SK-N-SH (cell line): ENCODE results near the gene KLHL8. TPM values are rescaled to one million over a fixed set of nuclear protein-coding genes. Genes with fewer than 3 reads are reported as not detected.

ENCODE experiments used
- CTCF ChIA-PET: fragments of 300-600, 350-600 bp; formaldehyde crosslinking; extraction: SDS; loops from one replicate; lab custom pipeline; 2021; lab: Yijun Ruan, JAX
- POLR2A ChIA-PET: fragments of 350-600 bp; sonication (Branson Sonifier 250); formaldehyde crosslinking; extraction: SDS; loops from one replicate; lab custom pipeline; 2020; ENCODE audit warnings: antibody characterized with exemption, inconsistent platforms; lab: Yijun Ruan, JAX
- DNase-seq: peaks from one replicate; pipeline ENCODE4 v3.0.0; 2012
- H2AFZ ChIP-seq: fragments of 200-600 bp; sonication (generic); 2 replicates; pipeline ENCODE4 v1.8.1; 2016; ENCODE audit warnings: antibody characterized with exemption, mild to moderate bottlenecking, low read depth
- H3F3A ChIP-seq: fragments of 200-600 bp; sonication (generic); replicated peaks from 2 replicates; pipeline ENCODE3; 2016; ENCODE audit warnings: antibody characterized with exemption, mild to moderate bottlenecking; ENCODE audit not compliant: insufficient read depth
- H3K27ac ChIP-seq, 2 experiments: fragments of 200-500 bp in 1 of 2; fragments of 200-600 bp in 1 of 2; sonication (Bioruptor generic) in 1 of 2; sonication (generic), shearing (Covaris generic) in 1 of 2; 2 replicates each; pipeline versions ENCODE4 v1.5.1 to v1.6.1; 2014 to 2016; ENCODE audit warnings: low read depth in 2 of 2, inconsistent platforms in 1 of 2, low read length in 1 of 2, mild to moderate bottlenecking in 1 of 2, mixed read lengths in 1 of 2
- H3K27me3 ChIP-seq: fragments of 200-600 bp; sonication (generic), shearing (Covaris generic); 2 replicates; pipeline ENCODE4 v1.6.1; 2016; ENCODE audit warnings: mixed run types; ENCODE audit not compliant: insufficient read depth
- H3K36me3 ChIP-seq, 2 experiments: fragments of 200-500 bp in 1 of 2; fragments of 200-600 bp in 1 of 2; sonication (Bioruptor generic) in 1 of 2; sonication (generic) in 1 of 2; replicated peaks in 1 of 2; 2 replicates each; pipeline versions ENCODE3 to v1.5.1; 2014 to 2016; ENCODE audit warnings: low read length in 1 of 2, mild to moderate bottlenecking in 1 of 2; ENCODE audit not compliant: insufficient read depth in 2 of 2, control insufficient read depth in 1 of 2
- H3K4me1 ChIP-seq, 2 experiments: fragments of 200-500 bp in 1 of 2; fragments of 200-600 bp in 1 of 2; sonication (Bioruptor generic) in 1 of 2; sonication (generic), shearing (Covaris generic) in 1 of 2; 2 replicates each; pipeline versions ENCODE4 v1.5.1 to v1.6.1; 2014 to 2016; ENCODE audit warnings: low read depth in 1 of 2, low read length in 1 of 2, mixed run types in 1 of 2; ENCODE audit not compliant: insufficient read depth in 2 of 2, control insufficient read depth in 1 of 2
- H3K4me2 ChIP-seq: fragments of 200-600 bp; sonication (generic), shearing (Covaris generic); 2 replicates; pipeline ENCODE4 v1.6.1; 2017; ENCODE audit warnings: mixed run types
- H3K4me3 ChIP-seq, 2 experiments: fragments of 200-500 bp in 1 of 2; fragments of 200-600 bp in 1 of 2; sonication (Bioruptor generic) in 1 of 2; sonication (generic), shearing (Covaris generic) in 1 of 2; 2 replicates each; pipeline versions ENCODE4 v1.5.1 to v1.8.1; 2014 to 2016; ENCODE audit warnings: low read depth in 2 of 2, inconsistent platforms in 1 of 2, low read length in 1 of 2, mild to moderate bottlenecking in 1 of 2, mixed read lengths in 1 of 2, moderate library complexity in 1 of 2
- H3K79me2 ChIP-seq: fragments of 200-600 bp; sonication (generic); 2 replicates; pipeline ENCODE4 v1.8.1; 2017; ENCODE audit warnings: mild to moderate bottlenecking; ENCODE audit not compliant: insufficient read depth
- H3K9ac ChIP-seq: fragments of 200-600 bp; sonication (generic); 2 replicates; pipeline ENCODE4 v1.6.1; 2017; ENCODE audit warnings: mixed run types
- H3K9me2 ChIP-seq: fragments of 200-600 bp; sonication (generic); 2 replicates; pipeline ENCODE4 v1.6.1; 2017; ENCODE audit warnings: mixed run types
- H3K9me3 ChIP-seq: fragments of 200-600 bp; sonication (generic); 2 replicates; pipeline ENCODE4 v1.6.1; 2017; ENCODE audit warnings: mixed run types, mild to moderate bottlenecking, moderate library complexity
- H4K20me1 ChIP-seq: fragments of 200-600 bp; sonication (generic); 2 replicates; pipeline ENCODE4 v1.6.1; 2017; ENCODE audit warnings: mild to moderate bottlenecking, mixed run types; ENCODE audit not compliant: insufficient read depth
- CHD2 ChIP-seq: fragments of 150-350 bp; IDR thresholded peaks from 2 replicates; pipeline ENCODE4 v1.6.1; 2018; ENCODE audit warnings: low read length; ENCODE audit not compliant: partially characterized antibody
- CTCF ChIP-seq: fragments of 200-600 bp; sonication (generic); IDR thresholded peaks from 2 replicates; pipeline ENCODE4 v1.6.1; 2017; ENCODE audit warnings: antibody characterized with exemption, mild to moderate bottlenecking, moderate library complexity
- EP300 ChIP-seq, 2 experiments: IDR thresholded peaks; 2 replicates each; pipeline versions ENCODE4 v1.4.0 to v1.6.1; 2012; ENCODE audit warnings: borderline replicate concordance in 1 of 2, low read depth in 1 of 2, low read length in 1 of 2
- JUND ChIP-seq: IDR thresholded peaks from 2 replicates; pipeline ENCODE4 v1.4.0; 2012
- NFIC ChIP-seq: IDR thresholded peaks from 2 replicates; pipeline ENCODE4 v1.4.0; 2012; ENCODE audit warnings: borderline replicate concordance
- RAD21 ChIP-seq: IDR thresholded peaks from 2 replicates; pipeline ENCODE4 v1.6.1; 2012; ENCODE audit warnings: mild to moderate bottlenecking, low read length
- RCOR1 ChIP-seq: fragments of 150-350 bp; IDR thresholded peaks from 2 replicates; pipeline ENCODE4 v1.6.1; 2017; ENCODE audit warnings: antibody characterized with exemption, low read length
- RFX5 ChIP-seq: IDR thresholded peaks from 2 replicates; pipeline ENCODE4 v1.6.1; 2012; ENCODE audit warnings: mild to moderate bottlenecking, improper control_type of control experiment, low read length
- SMC3 ChIP-seq: IDR thresholded peaks from 2 replicates; pipeline ENCODE4 v1.6.1; 2012; ENCODE audit warnings: low read depth, low read length, improper control_type of control experiment
- TEAD4 ChIP-seq: IDR thresholded peaks from 2 replicates; pipeline ENCODE4 v1.4.0; 2012; ENCODE audit warnings: mild to moderate bottlenecking, borderline replicate concordance; ENCODE audit not compliant: insufficient read depth
- YY1 ChIP-seq: IDR thresholded peaks from 2 replicates; pipeline ENCODE4 v1.4.0; 2012; ENCODE audit warnings: low read depth, mild to moderate bottlenecking
- ZBTB33 ChIP-seq: IDR thresholded peaks from 2 replicates; pipeline ENCODE4 v1.4.0; 2012; ENCODE audit warnings: low read depth, borderline replicate concordance
- WGBS: methylation state at CpG from one replicate; pipeline ENCODE4 v1.1.6; 2017; ENCODE audit warnings: low lambda C conversion rate; 5-methylcytosine and 5-hydroxymethylcytosine counted together
- polyA plus RNA-seq, 3 experiments: library from polyadenylated mRNA; depleted of rRNA; stranded (reverse); fragments of >200 nt; gene quantifications; 2 replicates each; pipeline ENCODE4 v1.2.3, GENCODE V29; 2012
- TF ChIP-seq, protein P1 (sequence below): IDR thresholded peaks from 2 replicates; pipeline ENCODE4 v1.4.0; 2012; ENCODE audit warnings: low read depth

Gene KLHL8
- polyA plus RNA-seq, 1 of the 3 experiments (the other 2 are of a cell fraction) = 2.4 TPM

DNA sequence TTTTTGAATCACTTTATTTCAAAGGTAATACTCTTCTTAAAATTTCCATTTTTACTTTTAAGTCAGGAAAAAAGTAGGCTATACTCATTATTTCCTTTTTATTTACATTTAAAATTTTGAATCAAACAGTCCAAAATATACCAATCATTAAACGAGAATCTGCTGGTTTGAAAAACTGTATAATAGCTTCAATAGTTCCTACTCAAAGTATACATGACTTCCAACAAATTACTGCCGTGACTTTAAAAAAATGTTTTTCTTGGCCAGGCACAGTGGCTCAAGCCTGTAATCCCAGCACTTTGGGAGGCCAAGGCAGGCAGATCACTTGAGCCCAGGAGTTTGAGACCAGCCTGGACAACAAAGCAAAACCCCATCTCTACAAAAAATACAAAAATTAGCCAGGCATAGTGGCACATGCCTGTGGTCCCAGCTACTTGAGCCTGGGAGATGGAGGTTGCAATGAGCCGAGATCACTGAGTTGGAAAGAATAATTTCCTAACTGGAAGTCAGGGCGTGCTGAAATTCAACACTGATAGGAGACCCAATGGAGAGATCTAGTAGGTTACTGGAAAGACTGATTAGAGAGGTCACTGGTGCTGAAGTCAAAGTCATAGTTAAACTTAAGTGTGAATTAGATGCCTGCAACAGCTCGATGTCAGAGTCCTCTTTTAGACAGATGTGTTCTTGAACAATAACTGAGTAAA lies 9.0 kb downstream of the KLHL8 start (continued):
- TF ChIP-seq CHD2 = no peak

- Histone ChIP-seq H3K79me2 (peaks cover 14% of the 10 kb centered on the region), H3K9me3 (no peaks in the 10 kb centered on the region), H3K9ac (no peak overlapping the region), H3K27ac (no peak overlapping the region), H3K4me3 (no peak overlapping the region), H4K20me1 (no peaks in the 10 kb centered on the region), H2AFZ (no peak overlapping the region), H3F3A (no peaks in the 10 kb centered on the region), H3K27me3 (no peaks in the 10 kb centered on the region), H3K4me2 (no peak overlapping the region), H3K4me1 (peaks cover 0 to 4% of the 10 kb centered on the region in 2 experiments; a peak in 2 of 4 replicates), H3K9me2 (no peaks in the 10 kb centered on the region), H3K36me3 (no peaks in the 10 kb centered on the region)
- TF ChIP-seq SMC3 (no peak), CHD2 (no peak), ZBTB33 (no peak), RAD21 (no peak), EP300 (IDR thresholded peaks at IDR 0.05; ENCODE audit: borderline replicate concordance in 1 of 2, low read depth in 1 of 2, low read length in 1 of 2) (no peak), JUND (no peak), TEAD4 (no peak), RCOR1 (no peak), NFIC (no peak)
- TF ChIP-seq, protein P1, sequence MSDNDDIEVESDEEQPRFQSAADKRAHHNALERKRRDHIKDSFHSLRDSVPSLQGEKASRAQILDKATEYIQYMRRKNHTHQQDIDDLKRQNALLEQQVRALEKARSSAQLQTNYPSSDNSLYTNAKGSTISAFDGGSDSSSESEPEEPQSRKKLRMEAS = no peak
- POLR2A ChIA-PET = no interaction called here
- 95% methylated on average over 6 of the region's 6 CpGs for WGBS
- CTCF ChIA-PET = interaction anchor here (1.0 to 2.0 kb wide), 2 partner anchors 9 to 28 kb away, joined by 3 to 11 read pairs; partner anchors contain the start of gene KLHL8
- no peak for DNase-seq
These were observed 10.7 kb downstream of the KLHL8 start for GRCh38 chr4:87209696-87210095.

- no peak for DNase-seq
These were observed 11.2 kb downstream of the KLHL8 start for GRCh38 chr4:87209182-87209581.

More at GRCh38 chr4:87209182-87209581, 11.2 kb downstream of the KLHL8 start:
- H3K9me3 ChIP-seq = no peaks in the 10 kb centered on the region
- H2AFZ ChIP-seq = no peak overlapping the region
- H4K20me1 ChIP-seq = no peaks in the 10 kb centered on the region
- peaks cover 11% of the 10 kb centered on the region for H3K79me2 ChIP-seq
- H3K9me2 ChIP-seq = no peaks in the 10 kb centered on the region
- H3F3A ChIP-seq = no peaks in the 10 kb centered on the region
- H3K4me3 ChIP-seq = no peak overlapping the region
- H3K4me1 ChIP-seq = peaks cover 0 to 4% of the 10 kb centered on the region in 2 experiments; a peak in 2 of 4 replicates
- ChIA-PET CTCF (interaction anchor here (2.0 kb wide), 1 partner anchor 10 kb away, joined by 11 read pairs; the partner anchor contains the start of gene KLHL8), POLR2A (no interaction called here)
- WGBS = 88% methylated on average over 3 of the region's 3 CpGs
- H3K4me2 ChIP-seq = no peak overlapping the region
- H3K27ac ChIP-seq = no peak overlapping the region
- TF ChIP-seq YY1 (no peak), EP300 (IDR thresholded peaks at IDR 0.05; ENCODE audit: borderline replicate concordance in 1 of 2, low read depth in 1 of 2, low read length in 1 of 2) (no peak), RFX5 (no peak), CTCF (no peak)
- H3K36me3 ChIP-seq = no peaks in the 10 kb centered on the region
- no peak overlapping the region for H3K9ac ChIP-seq
- H3K27me3 ChIP-seq = no peaks in the 10 kb centered on the region
